Caki2 (cell line): Measurements from ENCODE around the gene RSPH4A. TPM values are rescaled to one million over a fixed set of nuclear protein-coding genes. Genes with fewer than 3 reads are reported as not detected.

ENCODE experiments used
- DNase-seq: peaks from one replicate; pipeline ENCODE4 v3.0.0-alpha.2; 2015; ENCODE audit warnings: low read depth
- in situ Hi-C: cut with HindIII; loops from 2 replicates; pipeline ENCODE4 v1.10.0; 2016; ENCODE audit warnings: low sequenced_read_pairs, low pct_unique_long_range_greater_than_20kb, mixed read lengths
- total RNA-seq: library from RNA; depleted of rRNA; stranded (reverse); fragments of >200 nt; shearing (Covaris generic); gene quantifications from 2 replicates; pipeline ENCODE4 v1.2.3, GENCODE V29; 2014; ENCODE audit warnings: low replicate concordance; rRNA removed

The RSPH4A gene
- total RNA-seq, 1 experiment from 2014 or later, result not detected

DNA sequence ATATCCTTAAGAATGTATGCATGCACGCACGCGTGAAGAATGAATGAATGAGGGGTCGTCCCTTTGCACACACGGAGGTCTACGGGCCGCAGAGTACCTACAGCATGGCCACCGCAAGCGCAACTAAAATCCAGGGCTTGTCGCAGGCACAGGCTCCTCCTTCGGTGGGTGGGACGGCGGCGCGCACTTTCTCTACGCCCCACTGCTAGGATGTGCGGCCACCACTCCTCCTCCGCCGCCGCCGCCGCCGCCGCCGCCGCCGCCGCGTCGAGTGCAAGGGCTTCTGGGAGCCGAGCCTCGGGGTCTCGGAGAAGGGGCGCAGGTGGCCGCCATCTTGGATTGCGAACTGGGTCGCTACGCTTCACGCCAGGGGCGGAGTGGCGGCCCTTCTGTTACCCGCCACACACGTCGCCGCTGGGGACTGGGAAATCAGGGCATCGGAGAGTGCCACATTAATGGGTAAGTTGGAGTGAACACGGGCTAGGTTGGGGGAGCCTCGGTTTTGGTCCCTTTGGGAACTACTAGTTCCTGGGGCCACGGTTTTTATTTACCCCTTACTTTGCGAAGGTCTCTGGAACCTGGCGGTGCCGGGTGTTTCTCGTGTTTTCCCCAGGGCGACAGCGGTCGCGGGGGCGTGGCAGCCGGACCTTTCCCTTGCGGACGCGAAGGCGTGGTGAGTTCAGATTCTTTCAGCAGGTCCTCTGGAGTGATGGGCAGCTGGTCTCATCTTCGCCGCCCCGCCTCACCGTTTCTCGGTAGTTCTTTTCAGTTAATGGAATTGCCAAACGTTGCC, 64.8 kb downstream of the RSPH4A start, which contains the start of gene KPNA5:
KPNA5 (plus strand) TSS at position 332 of the 793 bp plus-strand sequence; CDS start at position 456, 124 bp downstream.
- DNase-seq, result peak; percentile 86
- in situ Hi-C loops, result no loop called here

DNA sequence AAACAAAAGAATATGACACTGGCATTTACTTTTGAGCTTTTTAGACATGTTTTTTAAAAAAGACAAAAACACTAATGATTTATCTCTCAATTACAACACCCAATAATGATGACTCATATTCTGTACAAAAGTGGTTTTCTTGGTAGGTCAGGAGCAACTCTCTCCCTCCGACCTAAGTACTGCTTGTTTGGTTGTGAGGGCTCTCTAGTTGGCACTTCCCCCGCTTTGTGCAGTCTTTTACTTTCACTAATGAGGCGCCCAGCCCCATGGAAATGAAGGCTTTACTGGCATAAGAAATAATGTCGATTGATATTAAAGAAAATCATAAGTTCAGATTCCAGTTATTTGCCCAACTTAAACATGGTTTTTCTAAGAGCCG, 66.0 kb downstream of the RSPH4A start:
- in situ Hi-C loops, result no loop called here
- peak; percentile 10 for DNase-seq

Other genes with a start within 250 kb of the RSPH4A start
- 10.6 and 15.6 TPM in 2 replicates for gene DSE, start 245.5 kb upstream of the RSPH4A start, total RNA-seq
- not detected in 2 replicates for gene CALHM6, start 155.1 kb upstream of the RSPH4A start, total RNA-seq
- 3.0 and 3.2 TPM in 2 replicates for gene CALHM5, start 104.8 kb upstream of the RSPH4A start, total RNA-seq
- not detected in 2 replicates for gene TRAPPC3L, start 70.8 kb upstream of the RSPH4A start, total RNA-seq
- gene CALHM4, start 62.7 kb upstream of the RSPH4A start, total RNA-seq, result not detected in 2 replicates
- 8.3 and 38.0 TPM in 2 replicates for gene RWDD1, start 45.0 kb upstream of the RSPH4A start, total RNA-seq
- 4.0 and 6.6 TPM in 2 replicates for gene ZUP1, start 52.3 kb downstream of the RSPH4A start, total RNA-seq
- 3.6 and 4.6 TPM in 2 replicates for gene KPNA5, start 64.7 kb downstream of the RSPH4A start, total RNA-seq
- not detected in 2 replicates for gene FAM162B, start 149.2 kb downstream of the RSPH4A start, total RNA-seq
- gene GPRC6A, start 212.6 kb downstream of the RSPH4A start, total RNA-seq, result not detected in 2 replicates